ENCODE results near the gene KRT3.

The KRT3 gene

GRCh38 chr12:52828591-52829021 is 32.7 kb upstream of the KRT3 start:
- no peak for DNase-seq
- Histone ChIP-seq H3K27me3 (peaks cover 6% of the 10 kb centered on the region; the same call in 1 of the 2 replicates), H3K4me1 (no peaks in the 10 kb centered on the region), H3K36me3 (no peaks in the 10 kb centered on the region), H3K9me3 (no peaks in the 10 kb centered on the region), H3K4me3 (ENCODE audit: low read depth, low read length) (no peak overlapping the region)
- TF ChIP-seq CTCF (IDR thresholded peaks at IDR 0.05; ENCODE audit: low read depth, low read length), result no peak

GRCh38 chr12:52828156-52828555 is 32.2 kb upstream of the KRT3 start:
- peaks cover 6% of the 10 kb centered on the region for H3K27me3 ChIP-seq

GRCh38 chr12:52827499-52828090 is 31.7 kb upstream of the KRT3 start:
- TF ChIP-seq CTCF (IDR thresholded peaks at IDR 0.05; ENCODE audit: low read depth, low read length), result no peak

More at GRCh38 chr12:52828156-52828555, 32.2 kb upstream of the KRT3 start:
- no peaks in the 10 kb centered on the region for H3K4me1 ChIP-seq
- H3K4me3 ChIP-seq (ENCODE audit: low read depth, low read length), result no peak overlapping the region
- H3K36me3 ChIP-seq, result no peaks in the 10 kb centered on the region
- no peak for DNase-seq
- H3K9me3 ChIP-seq, result no peaks in the 10 kb centered on the region
- no peak for TF ChIP-seq CTCF (IDR thresholded peaks at IDR 0.05; ENCODE audit: low read depth, low read length)

GRCh38 chr12:52826611-52827498 is 30.9 kb upstream of the KRT3 start:
- Histone ChIP-seq H3K4me1 (no peaks in the 10 kb centered on the region), H3K4me3 (ENCODE audit: low read depth, low read length) (no peak overlapping the region), H3K27me3 (peaks cover 13% of the 10 kb centered on the region), H3K9me3 (no peaks in the 10 kb centered on the region), H3K36me3 (no peaks in the 10 kb centered on the region)
- DNase-seq, result no peak
- TF ChIP-seq CTCF (IDR thresholded peaks at IDR 0.05; ENCODE audit: low read depth, low read length), result no peak

More at GRCh38 chr12:52827499-52828090, 31.7 kb upstream of the KRT3 start:
- no peak overlapping the region for H3K4me3 ChIP-seq (ENCODE audit: low read depth, low read length)
- no peaks in the 10 kb centered on the region for H3K36me3 ChIP-seq
- DNase-seq, result no peak
- H3K4me1 ChIP-seq, result no peaks in the 10 kb centered on the region
- H3K27me3 ChIP-seq, result peaks cover 9% of the 10 kb centered on the region
- H3K9me3 ChIP-seq, result no peaks in the 10 kb centered on the region

- no peak for DNase-seq
- peaks cover 12% of the 10 kb centered on the region for H3K27me3 ChIP-seq
- no peaks in the 10 kb centered on the region for H3K4me1 ChIP-seq
- no peak for TF ChIP-seq CTCF (IDR thresholded peaks at IDR 0.05; ENCODE audit: low read depth, low read length)
- no peaks in the 10 kb centered on the region for H3K9me3 ChIP-seq
- H3K4me3 ChIP-seq (ENCODE audit: low read depth, low read length), result no peak overlapping the region
- no peaks in the 10 kb centered on the region for H3K36me3 ChIP-seq
Observed at GRCh38 chr12:52825961-52826360, 30.0 kb upstream of the KRT3 start.
